ENCODE data around the gene TIGAR.

The TIGAR gene

GRCh38 chr12:4283512-4284255, 37.3 kb upstream of the TIGAR start:
- DNase-seq: no peak

- DNase-seq: no peak
Observed at GRCh38 chr12:4284306-4284705, 36.7 kb upstream of the TIGAR start.

GRCh38 chr12:4285070-4285469, 35.9 kb upstream of the TIGAR start:
- no peak for DNase-seq

- DNase-seq: no peak
Observed at GRCh38 chr12:4286228-4286627, 34.8 kb upstream of the TIGAR start.

- DNase-seq: no peak
Observed at GRCh38 chr12:4286771-4287317, 34.2 kb upstream of the TIGAR start.

- no peak for DNase-seq
Observed at GRCh38 chr12:4287325-4288211, 33.4 kb upstream of the TIGAR start.

- no peak for DNase-seq
Observed at GRCh38 chr12:4288296-4289131, 32.5 kb upstream of the TIGAR start.

- no peak for DNase-seq
Observed at GRCh38 chr12:4289231-4289878, 31.7 kb upstream of the TIGAR start.

- DNase-seq: no peak
Observed at GRCh38 chr12:4289998-4290790, 30.8 kb upstream of the TIGAR start.

GRCh38 chr12:4292341-4293073, 28.5 kb upstream of the TIGAR start:
- no peak for DNase-seq

GRCh38 chr12:4293299-4293965, 27.6 kb upstream of the TIGAR start:
- DNase-seq: no peak

GRCh38 chr12:4293966-4294505, 27.0 kb upstream of the TIGAR start:
- DNase-seq: no peak

- no peak for DNase-seq
Observed at GRCh38 chr12:4296751-4297150, 24.3 kb upstream of the TIGAR start.

- no peak for DNase-seq
Observed at GRCh38 chr12:4297617-4298016, 23.4 kb upstream of the TIGAR start.

GRCh38 chr12:4300883-4301282, 20.1 kb upstream of the TIGAR start:
- DNase-seq: no peak

GRCh38 chr12:4301932-4302501, 19.0 kb upstream of the TIGAR start:
- DNase-seq: no peak

GRCh38 chr12:4302881-4303280, 18.1 kb upstream of the TIGAR start:
- DNase-seq: no peak

GRCh38 chr12:4303750-4304149, 17.3 kb upstream of the TIGAR start:
- DNase-seq: no peak

GRCh38 chr12:4307593-4308333, 13.2 kb upstream of the TIGAR start:
- DNase-seq: no peak
